ENCODE results near the gene SKI. TPM values are rescaled to one million over a fixed set of nuclear protein-coding genes. Genes with fewer than 3 reads are reported as not detected.

Gene SKI
- polyA plus RNA-seq, 3 donors = 0.20 to 6.6 (median 0.25) TPM

- Histone ChIP-seq H3K27me3 (ENCODE audit: control insufficient read depth in 2 of 2, insufficient read depth in 2 of 2, low read length in 2 of 2) (no peaks in the 10 kb centered on the region), H3K9ac (ENCODE audit: insufficient read depth, low read length, poor library complexity, severe bottlenecking) (no peak overlapping the region), H3K36me3 (replicated peaks in 1 of 2; ENCODE audit: control insufficient read depth in 1 of 2, insufficient read depth in 2 of 2, low read length in 2 of 2) (no peaks in the 10 kb centered on the region), H3K4me3 (replicated peaks in 1 of 3; ENCODE audit: low read depth in 2 of 3, low read length in 3 of 3) (no peak overlapping the region), H3K27ac (ENCODE audit: low read depth in 1 of 2, low read length in 2 of 2) (no peak overlapping the region), H3K9me3 (replicated peaks in 1 of 2; ENCODE audit: control insufficient read depth in 1 of 2, insufficient read depth in 1 of 2, low read length in 2 of 2) (no peaks in the 10 kb centered on the region), H3K4me2 (replicated peaks; ENCODE audit: extremely low read depth, low read length, poor library complexity, severe bottlenecking) (no peak overlapping the region), H3K79me2 (ENCODE audit: insufficient read depth, low read length) (no peaks in the 10 kb centered on the region), H2AFZ (ENCODE audit: insufficient read depth, low read depth, low read length, poor library complexity, severe bottlenecking) (no peak overlapping the region), H3K4me1 (ENCODE audit: control insufficient read depth in 1 of 2, insufficient read depth in 2 of 2, low read length in 2 of 2) (no peaks in the 10 kb centered on the region), H4K20me1 (ENCODE audit: insufficient read depth, low read length) (no peaks in the 10 kb centered on the region)
- intact Hi-C loops (cut with micrococcal nuclease) = no loop called here
- no peak overlapping the region for H3K4me3 Mint-ChIP-seq
- DNase-seq = no peak
- 97% methylated on average over 18 of the region's 21 CpGs for WGBS (ENCODE audit: insufficient coverage)
- H3K36me3 Mint-ChIP-seq = no peaks in the 10 kb centered on the region
- no peaks in the 10 kb centered on the region for H3K4me1 Mint-ChIP-seq
- peaks cover 3 to 4% (median 3%) of the 10 kb centered on the region in 3 donors for H3K27me3 Mint-ChIP-seq (ENCODE audit: low read depth in 3 of 3)
- H3K9me3 Mint-ChIP-seq = peaks cover 0 to 1% (median 0%) of the 10 kb centered on the region in 7 donors
- no peak overlapping the region for H3K27ac Mint-ChIP-seq
- TF ChIP-seq CTCF (IDR thresholded peaks at IDR 0.05) = no peak
Observed at GRCh38 chr1:2342384-2343022, 114.4 kb downstream of the SKI start.

- intact Hi-C loops (cut with micrococcal nuclease) = no loop called here
- H3K36me3 Mint-ChIP-seq = no peaks in the 10 kb centered on the region
- no peaks in the 10 kb centered on the region for H3K4me1 ChIP-seq (ENCODE audit: control insufficient read depth in 1 of 2, insufficient read depth in 2 of 2, low read length in 2 of 2)
- H3K4me3 ChIP-seq (replicated peaks in 1 of 3; ENCODE audit: low read depth in 2 of 3, low read length in 3 of 3) = no peak overlapping the region
- H3K27me3 ChIP-seq (ENCODE audit: control insufficient read depth in 2 of 2, insufficient read depth in 2 of 2, low read length in 2 of 2) = no peaks in the 10 kb centered on the region
- no peak overlapping the region for H3K27ac Mint-ChIP-seq
- H3K79me2 ChIP-seq (ENCODE audit: insufficient read depth, low read length) = no peaks in the 10 kb centered on the region
- H3K9me3 Mint-ChIP-seq = peaks cover 0 to 1% (median 0%) of the 10 kb centered on the region in 7 donors
- H3K4me1 Mint-ChIP-seq = no peaks in the 10 kb centered on the region
- H2AFZ ChIP-seq (ENCODE audit: insufficient read depth, low read depth, low read length, poor library complexity, severe bottlenecking) = no peak overlapping the region
- no peaks in the 10 kb centered on the region for H3K9me3 ChIP-seq (replicated peaks in 1 of 2; ENCODE audit: control insufficient read depth in 1 of 2, insufficient read depth in 1 of 2, low read length in 2 of 2)
- no peak overlapping the region for H3K4me3 Mint-ChIP-seq
- H3K27me3 Mint-ChIP-seq (ENCODE audit: low read depth in 3 of 3) = peaks cover 1 to 4% (median 3%) of the 10 kb centered on the region in 3 donors
- no peak for DNase-seq
- TF ChIP-seq CTCF (IDR thresholded peaks at IDR 0.05) = no peak
- 92% methylated on average over 34 of the region's 39 CpGs for WGBS (ENCODE audit: insufficient coverage)
- H3K36me3 ChIP-seq (replicated peaks in 1 of 2; ENCODE audit: control insufficient read depth in 1 of 2, insufficient read depth in 2 of 2, low read length in 2 of 2) = no peaks in the 10 kb centered on the region
- H3K4me2 ChIP-seq (replicated peaks; ENCODE audit: extremely low read depth, low read length, poor library complexity, severe bottlenecking) = no peak overlapping the region
- H4K20me1 ChIP-seq (ENCODE audit: insufficient read depth, low read length) = no peaks in the 10 kb centered on the region
- no peak overlapping the region for H3K9ac ChIP-seq (ENCODE audit: insufficient read depth, low read length, poor library complexity, severe bottlenecking)
- no peak overlapping the region for H3K27ac ChIP-seq (ENCODE audit: low read depth in 1 of 2, low read length in 2 of 2)
Observed at GRCh38 chr1:2343023-2343935, 115.2 kb downstream of the SKI start.

All from CD14-positive monocyte (primary cell).